CD14-positive monocyte (primary cell): ENCODE results near the gene TECPR1. TPM values are rescaled to one million over a fixed set of nuclear protein-coding genes. Genes with fewer than 3 reads are reported as not detected.

Experiments used
- DNase-seq, 3 donors: peaks; one replicate each; pipeline ENCODE4 v3.0.0-alpha.2; 2011 to 2022
- H2AFZ ChIP-seq: 2 replicates; pipeline ENCODE4 v1.6.0; 2012; ENCODE audit warnings: mild to moderate bottlenecking, low read depth, low read length, inconsistent platforms; ENCODE audit not compliant: insufficient read depth, poor library complexity, severe bottlenecking
- H3K27ac ChIP-seq, 2 donors: 1 replicate in 1 of 2; 2 replicates in 1 of 2; pipeline ENCODE4 v1.5.1; 2012 to 2013; ENCODE audit warnings: low read length in 2 of 2, control low read depth in 1 of 2, inconsistent platforms in 1 of 2, low read depth in 1 of 2, mild to moderate bottlenecking in 1 of 2
- H3K27me3 ChIP-seq, 2 donors: one replicate each; pipeline versions ENCODE4 v1.6.0 to v1.6.1; 2011 to 2013; ENCODE audit warnings: low read length in 2 of 2; ENCODE audit not compliant: control insufficient read depth in 2 of 2, insufficient read depth in 2 of 2
- H3K36me3 ChIP-seq, 2 donors: replicated peaks in 1 of 2; 1 replicate in 1 of 2; 2 replicates in 1 of 2; pipeline versions ENCODE4 v1.5.1 to v1.6.1; 2012 to 2013; ENCODE audit warnings: low read length in 2 of 2, control low read depth in 1 of 2, inconsistent platforms in 1 of 2, mild to moderate bottlenecking in 1 of 2; ENCODE audit not compliant: insufficient read depth in 2 of 2, control insufficient read depth in 1 of 2
- H3K4me1 ChIP-seq, 2 donors: 1 replicate in 1 of 2; 2 replicates in 1 of 2; pipeline versions ENCODE4 v1.5.1 to v1.6.1; 2012 to 2013; ENCODE audit warnings: low read length in 2 of 2, control low read depth in 1 of 2, inconsistent platforms in 1 of 2, mild to moderate bottlenecking in 1 of 2, moderate library complexity in 1 of 2; ENCODE audit not compliant: insufficient read depth in 2 of 2, control insufficient read depth in 1 of 2
- H3K4me2 ChIP-seq: replicated peaks from 2 replicates; pipeline ENCODE3; 2012; ENCODE audit warnings: low read length, moderate library complexity, mild to moderate bottlenecking; ENCODE audit not compliant: poor library complexity, severe bottlenecking; ENCODE audit errors: extremely low read depth
- H3K4me3 ChIP-seq, 3 experiments: fragments of 200-600 bp in 1 of 3; sonication (generic) in 1 of 3; replicated peaks in 1 of 3; 1 replicate in 2 of 3; 2 replicates in 1 of 3; pipeline ENCODE4 v1.5.1; 2011 to 2013; ENCODE audit warnings: low read length in 3 of 3, mild to moderate bottlenecking in 3 of 3, control low read depth in 2 of 3, low read depth in 2 of 3, inconsistent platforms in 1 of 3, moderate library complexity in 1 of 3
- H3K79me2 ChIP-seq: 2 replicates; pipeline ENCODE4 v1.6.0; 2012; ENCODE audit warnings: mild to moderate bottlenecking, control low read depth, inconsistent platforms, low read length, moderate library complexity; ENCODE audit not compliant: insufficient read depth
- H3K9ac ChIP-seq: 2 replicates; pipeline ENCODE4 v1.6.0; 2017; ENCODE audit warnings: low read length, mild to moderate bottlenecking; ENCODE audit not compliant: insufficient read depth, poor library complexity, severe bottlenecking
- H3K9me3 ChIP-seq, 2 donors: replicated peaks in 1 of 2; 1 replicate in 1 of 2; 2 replicates in 1 of 2; pipeline versions ENCODE4 v1.5.1 to v1.6.1; 2012 to 2013; ENCODE audit warnings: low read length in 2 of 2, control low read depth in 1 of 2; ENCODE audit not compliant: control insufficient read depth in 1 of 2, insufficient read depth in 1 of 2
- H4K20me1 ChIP-seq: 2 replicates; pipeline ENCODE4 v1.6.0; 2012; ENCODE audit warnings: mild to moderate bottlenecking, low read length, control low read depth, moderate library complexity; ENCODE audit not compliant: insufficient read depth
- H3K27ac Mint-ChIP-seq, 7 donors: one replicate each; pipeline ENCODE4 v1.8.0; 2020; ENCODE audit warnings: mild to moderate bottlenecking in 7 of 7, mixed read lengths in 7 of 7, moderate library complexity in 6 of 7, inconsistent platforms in 2 of 7
- H3K27me3 Mint-ChIP-seq, 3 donors: one replicate each; pipeline ENCODE4 v1.8.0; 2021 to 2022; ENCODE audit warnings: low read depth in 3 of 3, mild to moderate bottlenecking in 3 of 3, mixed read lengths in 3 of 3, moderate library complexity in 3 of 3, inconsistent platforms in 1 of 3
- H3K36me3 Mint-ChIP-seq, 2 donors: one replicate each; pipeline ENCODE4 v1.8.0; 2020; ENCODE audit warnings: mixed read lengths in 2 of 2, inconsistent platforms in 1 of 2, mild to moderate bottlenecking in 1 of 2
- H3K4me1 Mint-ChIP-seq: one replicate; pipeline ENCODE4 v1.8.0; 2020; ENCODE audit warnings: mild to moderate bottlenecking, mixed read lengths
- H3K4me3 Mint-ChIP-seq, 2 donors: one replicate each; pipeline ENCODE4 v1.8.0; 2020; ENCODE audit warnings: mild to moderate bottlenecking in 2 of 2, mixed read lengths in 2 of 2, moderate library complexity in 1 of 2
- H3K9me3 Mint-ChIP-seq, 7 donors: one replicate each; pipeline ENCODE4 v1.8.0; 2020 to 2022; ENCODE audit warnings: mixed read lengths in 7 of 7, mild to moderate bottlenecking in 6 of 7, moderate library complexity in 6 of 7, inconsistent platforms in 2 of 7
- CTCF ChIP-seq: fragments of 200-600 bp; IDR thresholded peaks from one replicate; pipeline ENCODE4 v1.8.0; 2022; ENCODE audit warnings: antibody characterized with exemption, mild to moderate bottlenecking
- WGBS: methylation state at CpG from one replicate; pipeline ENCODE4 v1.1.5; 2013; ENCODE audit warnings: missing lambda C conversion rate; ENCODE audit not compliant: insufficient coverage; 5-methylcytosine and 5-hydroxymethylcytosine counted together
- intact Hi-C, 2 donors: fragments of 100-400 bp; cut with micrococcal nuclease; formaldehyde crosslinking; loops; one replicate each; pipeline versions ENCODE4 v1.15.0 to v1.15.1; 2023
- polyA plus RNA-seq, 3 donors: library from polyadenylated mRNA; depleted of rRNA in 1 of 3; unstranded in 2 of 3; stranded (reverse) in 1 of 3; fragments of 300-500 nt in 2 of 3; fragments of >200 nt in 1 of 3; fragmentation: Illumina TruSeq in 2 of 3; gene quantifications; 1 replicate in 2 of 3; 2 replicates in 1 of 3; pipeline ENCODE4 v1.2.3, GENCODE V29; 2012 to 2021

The TECPR1 gene
- polyA plus RNA-seq, 3 donors: 5.7 to 20.0 (median 10.2) TPM

DNA sequence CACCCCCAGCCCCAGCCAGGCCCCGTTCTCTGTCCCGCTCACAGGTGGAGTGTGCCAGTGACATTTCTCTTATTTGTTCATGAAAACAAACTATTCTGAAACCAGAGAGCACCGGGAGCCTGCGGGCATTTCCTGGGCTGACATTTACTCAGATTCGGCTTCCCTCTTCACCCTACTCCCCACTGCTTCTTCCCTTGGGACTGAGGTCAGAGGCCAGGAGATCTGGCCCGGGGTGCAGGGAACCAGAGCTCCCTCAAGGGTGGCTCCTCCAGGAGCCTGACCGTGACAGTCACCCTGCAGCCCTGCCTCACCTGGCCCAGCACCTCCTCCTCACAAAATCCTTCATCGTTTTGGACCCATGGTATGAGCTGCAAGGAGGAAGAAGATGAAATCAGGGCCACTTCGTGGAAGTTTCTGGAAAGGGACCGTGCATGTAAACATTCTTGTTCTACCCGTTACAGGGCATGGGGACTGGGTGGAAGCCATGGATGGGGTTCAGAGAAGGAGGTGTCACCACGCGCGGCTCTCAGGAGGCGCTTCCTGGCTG is 28.6 kb downstream of the TECPR1 start:
- peaks cover 52 to 60% of the 10 kb centered on the region in 2 donors for H3K36me3 ChIP-seq
- no peak overlapping the region for H3K27ac ChIP-seq
- WGBS: 96% methylated on average over 11 of the region's 15 CpGs
- no peaks in the 10 kb centered on the region for H3K27me3 ChIP-seq
- H3K9ac ChIP-seq: no peak overlapping the region
- no peaks in the 10 kb centered on the region for H3K9me3 ChIP-seq
- peaks cover 1 to 2% (median 2%) of the 10 kb centered on the region in 3 donors for H3K27me3 Mint-ChIP-seq
- H3K79me2 ChIP-seq: no peaks in the 10 kb centered on the region
- H3K4me1 ChIP-seq: no peaks in the 10 kb centered on the region
- peaks cover 8% of the 10 kb centered on the region for H4K20me1 ChIP-seq
- intact Hi-C loops: no loop called here
- no peak for TF ChIP-seq CTCF
- peaks cover 0 to 5% (median 0%) of the 10 kb centered on the region in 7 donors for H3K9me3 Mint-ChIP-seq
- DNase-seq: no peak
- peaks cover 1% of the 10 kb centered on the region for H3K4me1 Mint-ChIP-seq
- H3K27ac Mint-ChIP-seq: peak overlapping the region in 2 of 7 donors; percentile 75 to 90
- no peak overlapping the region for H2AFZ ChIP-seq
- no peak overlapping the region for H3K4me3 Mint-ChIP-seq
- H3K4me2 ChIP-seq: no peak overlapping the region
- H3K4me3 ChIP-seq: no peak overlapping the region
- H3K36me3 Mint-ChIP-seq: peaks cover 38 to 76% of the 10 kb centered on the region in 2 donors

GRCh38 chr7:98222533-98223195 is 29.4 kb downstream of the TECPR1 start:
- H3K4me1 Mint-ChIP-seq: peaks cover 6% of the 10 kb centered on the region
- no peak for TF ChIP-seq CTCF
- intact Hi-C loops: no loop called here
- no peak overlapping the region for H3K4me3 ChIP-seq
- H3K4me2 ChIP-seq: no peak overlapping the region
- H3K79me2 ChIP-seq: no peaks in the 10 kb centered on the region
- WGBS: 96% methylated on average over 30 of the region's 30 CpGs
- H3K9ac ChIP-seq: no peak overlapping the region
- peaks cover 5 to 6% of the 10 kb centered on the region in 2 donors for H3K4me1 ChIP-seq
- peaks cover 2% of the 10 kb centered on the region in 3 donors for H3K27me3 Mint-ChIP-seq
- peaks cover 48 to 54% of the 10 kb centered on the region in 2 donors for H3K36me3 ChIP-seq
- no peaks in the 10 kb centered on the region for H3K27me3 ChIP-seq
- no peaks in the 10 kb centered on the region for H3K9me3 ChIP-seq
- peaks cover 0 to 5% (median 0%) of the 10 kb centered on the region in 7 donors for H3K9me3 Mint-ChIP-seq
- no peak for DNase-seq
- H3K27ac ChIP-seq: no peak overlapping the region
- no peak overlapping the region for H3K4me3 Mint-ChIP-seq
- H2AFZ ChIP-seq: no peak overlapping the region
- peaks cover 37 to 70% of the 10 kb centered on the region in 2 donors for H3K36me3 Mint-ChIP-seq
- H3K27ac Mint-ChIP-seq: no peak overlapping the region
- peaks cover 16% of the 10 kb centered on the region for H4K20me1 ChIP-seq
